Loucy (cell line): ENCODE results near the gene OGFR.

ENCODE experiments used
- H2AFZ ChIP-seq: fragments of 200-600 bp; sonication (generic); 2 replicates; pipeline ENCODE4 v1.6.0; 2016; ENCODE audit warnings: antibody characterized with exemption, mild to moderate bottlenecking, low read length, moderate library complexity
- H3F3A ChIP-seq: fragments of 200-600 bp; 2 replicates; pipeline ENCODE4 v1.6.0; 2016; ENCODE audit warnings: antibody characterized with exemption, low read depth, mild to moderate bottlenecking
- H3K27me3 ChIP-seq: fragments of 200-600 bp; sonication (generic); 2 replicates; pipeline ENCODE4 v1.6.1; 2014; ENCODE audit warnings: low read length, mild to moderate bottlenecking; ENCODE audit not compliant: insufficient read depth, poor library complexity, severe bottlenecking
- H3K36me3 ChIP-seq: fragments of 200-600 bp; sonication (generic); 2 replicates; pipeline ENCODE4 v1.6.1; 2016; ENCODE audit warnings: low read length; ENCODE audit not compliant: insufficient read depth
- H3K4me1 ChIP-seq: fragments of 200-600 bp; sonication (generic); 2 replicates; pipeline ENCODE4 v1.5.1; 2014; ENCODE audit warnings: low read length, mild to moderate bottlenecking; ENCODE audit not compliant: insufficient read depth, poor library complexity, severe bottlenecking
- H3K4me2 ChIP-seq: fragments of 200-600 bp; sonication (generic); 2 replicates; pipeline ENCODE4 v1.6.0; 2014; ENCODE audit warnings: antibody characterized with exemption, low read length, low read depth, mild to moderate bottlenecking; ENCODE audit not compliant: poor library complexity, severe bottlenecking
- H3K4me3 ChIP-seq: fragments of 200-600 bp; sonication (generic); 2 replicates; pipeline ENCODE4 v1.5.1; 2014; ENCODE audit warnings: low read length, mild to moderate bottlenecking, mixed read lengths; ENCODE audit not compliant: poor library complexity, severe bottlenecking
- H3K79me2 ChIP-seq: fragments of 200-600 bp; sonication (generic); 2 replicates; pipeline ENCODE4 v1.6.1; 2014; ENCODE audit warnings: low read length; ENCODE audit not compliant: insufficient read depth
- H3K9ac ChIP-seq: fragments of 200-600 bp; sonication (generic); 2 replicates; pipeline ENCODE4 v1.6.0; 2014; ENCODE audit warnings: mild to moderate bottlenecking, low read depth, low read length, moderate library complexity; ENCODE audit not compliant: poor library complexity, severe bottlenecking
- H3K9me2 ChIP-seq: fragments of 200-600 bp; sonication (generic); replicated peaks from 2 replicates; pipeline ENCODE4 v1.6.1; 2016; ENCODE audit warnings: low read depth, low read length, mixed read lengths
- H3K9me3 ChIP-seq: fragments of 200-600 bp; sonication (generic); 2 replicates; pipeline ENCODE4 v1.6.1; 2014; ENCODE audit warnings: mild to moderate bottlenecking, antibody characterized with exemption, low read length, low read depth; ENCODE audit not compliant: insufficient read depth
- H4K20me1 ChIP-seq: fragments of 200-600 bp; sonication (generic); 2 replicates; pipeline ENCODE4 v1.6.0; 2014; ENCODE audit warnings: antibody characterized with exemption, low read length, mild to moderate bottlenecking; ENCODE audit not compliant: insufficient read depth, poor library complexity, severe bottlenecking
- EZH2phosphoT487 ChIP-seq: fragments of 200-600 bp; IDR thresholded peaks from 2 replicates; pipeline ENCODE4 v1.6.1; 2018; ENCODE audit warnings: antibody characterized with exemption, mild to moderate bottlenecking, moderate library complexity, borderline replicate concordance
- TF ChIP-seq, protein P1 (sequence below): fragments of 200-600 bp; sonication (generic); conservative IDR thresholded peaks from 2 replicates; pipeline ENCODE4 v1.5.1; 2014; ENCODE audit warnings: mild to moderate bottlenecking, antibody characterized with exemption, low read length

The OGFR gene

DNA sequence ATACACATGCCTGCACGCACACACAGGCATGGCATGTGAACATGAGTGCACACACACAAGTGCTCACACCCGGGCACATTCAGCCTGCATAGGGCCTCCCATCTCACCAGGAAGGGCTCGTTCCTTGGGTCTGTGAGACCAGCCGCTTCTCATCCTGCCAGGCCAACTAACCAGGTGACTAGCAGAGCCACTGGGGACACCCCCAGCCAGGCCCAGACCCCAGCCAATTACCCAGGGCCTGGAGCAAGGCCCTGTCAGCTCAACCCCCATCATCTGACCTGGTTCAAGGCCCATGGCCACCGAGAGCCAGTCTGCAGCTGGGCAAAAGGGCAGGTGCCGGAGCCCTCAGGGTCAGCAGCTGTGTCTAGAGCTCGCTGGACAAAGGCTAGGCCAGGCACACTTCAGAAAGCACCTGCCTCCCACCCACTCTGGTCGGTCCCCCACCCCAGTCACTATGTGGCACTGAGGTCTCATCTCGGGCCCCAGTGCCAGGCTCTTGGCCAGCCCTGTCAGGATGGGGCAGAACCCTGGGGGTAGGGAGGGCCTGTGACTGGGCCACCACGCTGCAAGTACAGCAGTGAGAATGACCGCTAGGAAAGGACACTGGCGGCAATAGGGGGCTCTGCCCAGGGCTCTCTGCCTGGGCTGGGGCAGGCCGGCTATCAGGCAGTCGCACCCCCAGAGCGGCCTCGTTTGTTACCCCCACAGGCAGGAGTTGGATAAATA, 35.1 kb upstream of the OGFR start:
- H3K4me1 ChIP-seq = peaks cover 9% of the 10 kb centered on the region

DNA sequence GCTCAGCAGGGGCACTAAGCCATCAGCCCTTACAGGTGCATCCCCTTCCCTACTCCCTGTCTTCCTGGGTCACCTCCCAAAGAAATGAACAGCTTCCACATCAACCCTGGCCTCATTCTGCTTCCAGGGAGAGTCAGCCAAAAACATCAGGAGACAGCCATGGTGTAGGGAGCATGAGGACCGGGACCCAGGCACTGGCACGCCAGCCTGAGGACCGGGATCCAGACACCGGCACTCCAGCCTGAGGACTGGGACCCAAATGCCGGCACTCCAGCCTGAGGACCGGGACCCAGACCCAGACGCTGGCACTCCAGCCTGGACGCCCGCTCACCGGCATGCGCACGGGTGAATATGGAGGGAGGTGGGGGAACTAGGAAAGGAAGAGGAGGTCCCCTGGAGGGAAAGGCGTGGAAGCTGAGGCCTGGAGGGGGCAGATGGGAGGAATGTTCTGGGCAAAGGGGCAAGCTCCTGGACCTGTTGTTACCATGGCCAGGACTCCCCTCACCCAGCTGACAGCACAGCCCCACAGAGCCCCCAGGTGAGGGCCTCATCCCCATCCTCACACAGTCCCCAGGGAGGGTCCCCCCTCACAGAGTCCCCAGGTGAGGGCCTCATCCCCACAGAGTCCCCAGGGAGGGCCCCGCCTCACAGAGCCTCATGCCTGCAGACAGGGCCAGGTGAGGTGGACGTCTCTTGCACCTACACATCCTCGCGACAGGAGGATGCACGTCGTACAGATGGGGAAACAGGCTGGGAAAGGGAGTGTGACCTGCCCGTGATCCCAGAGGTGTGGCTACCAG, 34.3 kb upstream of the OGFR start:
- H3K4me1 ChIP-seq = peaks cover 17% of the 10 kb centered on the region
- H3K4me2 ChIP-seq = no peak overlapping the region
- H3K79me2 ChIP-seq = no peaks in the 10 kb centered on the region
- H4K20me1 ChIP-seq = no peaks in the 10 kb centered on the region
- H3K27me3 ChIP-seq = no peaks in the 10 kb centered on the region
- no peaks in the 10 kb centered on the region for H3F3A ChIP-seq
- no peak overlapping the region for H2AFZ ChIP-seq
- H3K4me3 ChIP-seq = no peak overlapping the region
- H3K36me3 ChIP-seq = no peaks in the 10 kb centered on the region
- TF ChIP-seq, protein P1, sequence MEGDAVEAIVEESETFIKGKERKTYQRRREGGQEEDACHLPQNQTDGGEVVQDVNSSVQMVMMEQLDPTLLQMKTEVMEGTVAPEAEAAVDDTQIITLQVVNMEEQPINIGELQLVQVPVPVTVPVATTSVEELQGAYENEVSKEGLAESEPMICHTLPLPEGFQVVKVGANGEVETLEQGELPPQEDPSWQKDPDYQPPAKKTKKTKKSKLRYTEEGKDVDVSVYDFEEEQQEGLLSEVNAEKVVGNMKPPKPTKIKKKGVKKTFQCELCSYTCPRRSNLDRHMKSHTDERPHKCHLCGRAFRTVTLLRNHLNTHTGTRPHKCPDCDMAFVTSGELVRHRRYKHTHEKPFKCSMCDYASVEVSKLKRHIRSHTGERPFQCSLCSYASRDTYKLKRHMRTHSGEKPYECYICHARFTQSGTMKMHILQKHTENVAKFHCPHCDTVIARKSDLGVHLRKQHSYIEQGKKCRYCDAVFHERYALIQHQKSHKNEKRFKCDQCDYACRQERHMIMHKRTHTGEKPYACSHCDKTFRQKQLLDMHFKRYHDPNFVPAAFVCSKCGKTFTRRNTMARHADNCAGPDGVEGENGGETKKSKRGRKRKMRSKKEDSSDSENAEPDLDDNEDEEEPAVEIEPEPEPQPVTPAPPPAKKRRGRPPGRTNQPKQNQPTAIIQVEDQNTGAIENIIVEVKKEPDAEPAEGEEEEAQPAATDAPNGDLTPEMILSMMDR = no peak
- no peak for TF ChIP-seq EZH2phosphoT487
- H3K9me2 ChIP-seq = no peaks in the 10 kb centered on the region
- H3K9ac ChIP-seq = no peak overlapping the region
- no peaks in the 10 kb centered on the region for H3K9me3 ChIP-seq

More for the DNA sequence above, 35.1 kb upstream of the OGFR start:
- no peaks in the 10 kb centered on the region for H3F3A ChIP-seq
- no peaks in the 10 kb centered on the region for H4K20me1 ChIP-seq
- H3K9me3 ChIP-seq = no peaks in the 10 kb centered on the region
- no peak overlapping the region for H3K4me2 ChIP-seq
- no peak overlapping the region for H3K9ac ChIP-seq
- no peak overlapping the region for H3K4me3 ChIP-seq
- TF ChIP-seq, protein P1 = no peak
- no peak for TF ChIP-seq EZH2phosphoT487
- no peaks in the 10 kb centered on the region for H3K36me3 ChIP-seq
- no peaks in the 10 kb centered on the region for H3K27me3 ChIP-seq
- H3K9me2 ChIP-seq = no peaks in the 10 kb centered on the region
- H3K79me2 ChIP-seq = no peaks in the 10 kb centered on the region
- H2AFZ ChIP-seq = no peak overlapping the region

DNA sequence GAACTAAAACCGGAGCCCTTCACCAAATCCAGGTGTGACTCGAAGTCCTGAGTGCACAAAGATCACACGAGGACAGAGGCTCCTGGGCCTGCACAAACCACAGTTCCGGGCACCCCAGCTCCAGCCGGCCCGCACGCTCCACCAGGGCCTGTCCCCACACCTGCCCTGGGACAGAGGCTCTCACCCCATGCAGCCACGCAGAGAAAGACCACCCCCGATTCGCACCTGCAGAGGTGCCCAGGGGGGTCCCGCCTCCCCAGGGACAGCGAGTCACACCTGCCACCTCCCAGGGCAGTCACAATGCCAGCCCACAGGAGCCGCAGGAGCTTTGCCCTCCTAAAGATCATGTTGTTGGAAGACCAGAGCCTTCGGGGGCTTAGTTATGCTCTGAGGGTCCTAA, 33.7 kb upstream of the OGFR start:
- no peak overlapping the region for H3K4me3 ChIP-seq
- no peaks in the 10 kb centered on the region for H3K27me3 ChIP-seq
- H3K79me2 ChIP-seq = no peaks in the 10 kb centered on the region
- H3K36me3 ChIP-seq = no peaks in the 10 kb centered on the region
- H3F3A ChIP-seq = no peaks in the 10 kb centered on the region
- no peaks in the 10 kb centered on the region for H4K20me1 ChIP-seq
- no peaks in the 10 kb centered on the region for H3K9me2 ChIP-seq
- H3K4me1 ChIP-seq = peaks cover 23% of the 10 kb centered on the region
- no peak overlapping the region for H2AFZ ChIP-seq
- H3K9ac ChIP-seq = no peak overlapping the region
- TF ChIP-seq, protein P1 = no peak
- TF ChIP-seq EZH2phosphoT487 = no peak
- no peaks in the 10 kb centered on the region for H3K9me3 ChIP-seq
- H3K4me2 ChIP-seq = no peak overlapping the region
